Muscle layer of duodenum (tissue), 2 donors: ENCODE data around the gene CHST6.
"Not testable (repeated sequence)": the region's sequence is repeated elsewhere in the genome, so short reads cannot be mapped to it uniquely, and the experiment has no call there.

Source experiments
- H3K27ac ChIP-seq: one replicate; pipeline ENCODE4 v1.7.0; 2013; ENCODE audit warnings: mild to moderate bottlenecking, low read length
- H3K27me3 ChIP-seq: one replicate; pipeline ENCODE4 v1.7.0; 2013; ENCODE audit warnings: low read depth, mild to moderate bottlenecking, control low read depth, low read length
- H3K36me3 ChIP-seq, 2 donors: one replicate each; pipeline ENCODE4 v1.7.0; 2013; ENCODE audit warnings: low read length in 2 of 2, control low read depth in 1 of 2, mild to moderate bottlenecking in 1 of 2; ENCODE audit not compliant: insufficient read depth in 2 of 2, control insufficient read depth in 1 of 2
- H3K4me1 ChIP-seq, 2 donors: one replicate each; pipeline ENCODE4 v1.7.0; 2013; ENCODE audit warnings: low read length in 2 of 2, mild to moderate bottlenecking in 2 of 2, control low read depth in 1 of 2, moderate library complexity in 1 of 2; ENCODE audit not compliant: insufficient read depth in 2 of 2, control insufficient read depth in 1 of 2
- H3K4me3 ChIP-seq, 2 donors: one replicate each; pipeline ENCODE4 v1.7.0; 2013; ENCODE audit warnings: low read length in 2 of 2, low read depth in 1 of 2, mild to moderate bottlenecking in 1 of 2
- H3K9me3 ChIP-seq, 2 donors: one replicate each; pipeline ENCODE4 v1.7.0; 2013; ENCODE audit warnings: low read length in 2 of 2, control low read depth in 1 of 2, mild to moderate bottlenecking in 1 of 2; ENCODE audit not compliant: control insufficient read depth in 1 of 2
- donor health status: healthy.

The CHST6 gene

GRCh38 chr16:75529056-75529905 is 34.0 kb upstream of the CHST6 start:
- Histone ChIP-seq H3K36me3 (no peaks in the 10 kb centered on the region), H3K9me3 (no peaks in the 10 kb centered on the region), H3K27ac (no peak overlapping the region), H3K4me1 (no peaks in the 10 kb centered on the region), H3K4me3 (no peak overlapping the region), H3K27me3 (peaks cover 3% of the 10 kb centered on the region)

- Histone ChIP-seq H3K4me3 (no peak overlapping the region), H3K9me3 (no peaks in the 10 kb centered on the region), H3K4me1 (no peaks in the 10 kb centered on the region), H3K27me3 (peaks cover 3% of the 10 kb centered on the region), H3K36me3 (no peaks in the 10 kb centered on the region), H3K27ac (no peak overlapping the region)
Observed at GRCh38 chr16:75527825-75528299, 32.6 kb upstream of the CHST6 start.

GRCh38 chr16:75526032-75526790 is 31.0 kb upstream of the CHST6 start:
- no peak overlapping the region for H3K4me3 ChIP-seq
- no peaks in the 10 kb centered on the region for H3K36me3 ChIP-seq
- peaks cover 3% of the 10 kb centered on the region for H3K27me3 ChIP-seq
- no peaks in the 10 kb centered on the region for H3K9me3 ChIP-seq
- no peaks in the 10 kb centered on the region for H3K4me1 ChIP-seq
- no peak overlapping the region for H3K27ac ChIP-seq

GRCh38 chr16:75519175-75519574 is 23.9 kb upstream of the CHST6 start:
- H3K4me1 ChIP-seq, result no peaks in the 10 kb centered on the region
- H3K4me3 ChIP-seq, result no peak overlapping the region
- H3K27me3 ChIP-seq, result no peaks in the 10 kb centered on the region
- H3K9me3 ChIP-seq, result no peaks in the 10 kb centered on the region
- no peak overlapping the region for H3K27ac ChIP-seq
- no peaks in the 10 kb centered on the region for H3K36me3 ChIP-seq

- H3K4me3 ChIP-seq, result peak overlapping the region; percentile 55 to 82
- H3K4me1 ChIP-seq, H3K36me3 ChIP-seq, H3K27me3 ChIP-seq, H3K9me3 ChIP-seq: not testable (repeated sequence)
- peak overlapping the region; percentile 51 for H3K27ac ChIP-seq
Observed at GRCh38 chr16:75516189-75516966, 21.1 kb upstream of the CHST6 start.

- Histone ChIP-seq H3K36me3 (no peaks in the 10 kb centered on the region), H3K4me1 (no peaks in the 10 kb centered on the region), H3K27me3 (no peaks in the 10 kb centered on the region), H3K9me3 (no peaks in the 10 kb centered on the region), H3K4me3 (no peak overlapping the region), H3K27ac (no peak overlapping the region)
Observed at GRCh38 chr16:75514296-75514695, 19.1 kb upstream of the CHST6 start.

GRCh38 chr16:75506574-75506973 is 11.3 kb upstream of the CHST6 start:
- no peak overlapping the region for H3K27ac ChIP-seq
- H3K27me3 ChIP-seq, result no peaks in the 10 kb centered on the region
- H3K4me1 ChIP-seq, result peaks cover 0 to 5% of the 10 kb centered on the region in 2 donors
- H3K4me3 ChIP-seq, result no peak overlapping the region
- no peaks in the 10 kb centered on the region for H3K36me3 ChIP-seq
- H3K9me3 ChIP-seq, result no peaks in the 10 kb centered on the region

- Histone ChIP-seq H3K4me1 (peaks cover 0 to 5% of the 10 kb centered on the region in 2 donors), H3K36me3 (no peaks in the 10 kb centered on the region), H3K27me3 (no peaks in the 10 kb centered on the region), H3K27ac (no peak overlapping the region), H3K9me3 (no peaks in the 10 kb centered on the region), H3K4me3 (no peak overlapping the region)
Observed at GRCh38 chr16:75506107-75506506, 10.9 kb upstream of the CHST6 start.

GRCh38 chr16:75503801-75504200 is 8.6 kb upstream of the CHST6 start:
- H3K27me3 ChIP-seq, result no peaks in the 10 kb centered on the region
- H3K4me3 ChIP-seq, result no peak overlapping the region
- no peaks in the 10 kb centered on the region for H3K36me3 ChIP-seq
- H3K9me3 ChIP-seq, result no peaks in the 10 kb centered on the region
- no peak overlapping the region for H3K27ac ChIP-seq
- H3K4me1 ChIP-seq, result peaks cover 0 to 5% of the 10 kb centered on the region in 2 donors

- no peak overlapping the region for H3K4me3 ChIP-seq
- H3K27me3 ChIP-seq, result no peaks in the 10 kb centered on the region
- H3K36me3 ChIP-seq, result no peaks in the 10 kb centered on the region
- H3K4me1 ChIP-seq, result peaks cover 0 to 5% of the 10 kb centered on the region in 2 donors
- no peak overlapping the region for H3K27ac ChIP-seq
- no peaks in the 10 kb centered on the region for H3K9me3 ChIP-seq
Observed at GRCh38 chr16:75502916-75503605, 7.8 kb upstream of the CHST6 start.
